ENCODE measurements around the gene IRX6.

Gene IRX6

DNA sequence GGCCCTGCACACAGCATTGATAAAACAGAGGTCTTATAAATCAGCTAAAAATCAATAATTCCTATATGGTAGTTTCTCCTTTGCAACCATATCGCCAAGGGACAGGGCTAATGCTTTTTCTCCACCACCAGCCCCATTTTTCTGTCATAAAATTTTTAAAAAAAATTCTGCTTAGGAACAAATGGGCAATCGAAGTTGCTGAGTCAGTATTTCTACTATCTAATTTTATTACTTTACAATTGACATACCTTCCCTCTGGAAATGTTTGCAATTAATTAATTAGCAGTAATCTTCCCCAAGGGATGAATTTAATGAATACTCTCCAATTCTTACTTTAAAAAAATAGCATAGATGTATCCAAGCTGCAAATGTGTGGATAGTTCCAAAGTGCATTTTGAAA is 1.7 kb upstream of the IRX6 start:
- TF ChIP-seq CTCF (IDR thresholded peaks at IDR 0.05) = no peak
- no peak overlapping the region for H3K4me3 ChIP-seq (ENCODE audit: low read depth in 1 of 2, low read length in 1 of 2)
- no peaks in the 10 kb centered on the region for H3K4me1 ChIP-seq (ENCODE audit: control insufficient read depth in 1 of 2, insufficient read depth in 1 of 2, low read depth in 1 of 2, low read length in 1 of 2)
- no peaks in the 10 kb centered on the region for H3K36me3 ChIP-seq
- H3K27ac ChIP-seq = no peak overlapping the region
- peaks cover 99% of the 10 kb centered on the region for H3K27me3 ChIP-seq
- H3K9me3 ChIP-seq = no peaks in the 10 kb centered on the region

DNA sequence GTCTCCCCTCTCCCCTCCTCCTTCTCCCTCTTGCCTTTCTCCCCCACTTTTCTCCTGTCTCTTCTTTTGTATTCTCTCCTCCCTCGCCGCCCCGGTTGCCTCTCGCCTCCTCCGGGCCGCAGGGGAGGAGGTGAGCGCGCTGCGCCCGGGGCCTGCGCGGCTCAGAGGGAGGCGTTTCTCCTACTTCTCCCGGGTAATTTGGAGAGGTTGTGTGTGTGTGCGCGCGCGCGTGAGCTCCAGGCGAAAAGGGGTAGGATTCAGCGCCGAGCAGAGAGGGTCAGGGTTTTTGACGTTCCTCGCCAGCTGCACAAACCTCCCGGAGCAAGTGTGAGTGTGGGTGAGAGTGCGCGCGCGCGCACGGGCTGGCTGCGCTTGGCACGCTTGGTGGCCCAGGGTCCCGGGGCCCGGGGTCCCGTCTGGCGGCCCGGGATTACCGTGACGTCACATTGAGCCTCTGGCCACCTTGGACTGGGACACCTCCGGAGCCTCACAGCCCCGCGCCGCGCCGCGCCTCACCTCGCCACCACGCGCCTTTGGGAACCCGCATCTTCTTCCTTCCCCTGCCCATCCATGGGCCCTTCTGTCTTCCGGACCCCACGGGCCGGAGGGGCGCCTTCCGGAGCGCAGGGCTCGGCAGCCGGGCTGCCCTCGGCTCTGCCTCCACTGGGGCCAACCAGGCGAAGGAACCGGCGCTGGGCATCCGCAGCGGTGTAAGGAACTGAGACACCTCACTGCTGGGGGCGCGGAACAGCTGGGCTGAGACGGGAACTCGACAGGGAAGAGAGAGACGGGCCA is 479 bp downstream of the IRX6 start:
- H3K36me3 ChIP-seq = no peaks in the 10 kb centered on the region
- H3K27me3 ChIP-seq = peaks cover 99% of the 10 kb centered on the region
- TF ChIP-seq CTCF (IDR thresholded peaks at IDR 0.05) = no peak
- no peak overlapping the region for H3K27ac ChIP-seq
- no peak overlapping the region for H3K4me3 ChIP-seq (ENCODE audit: low read depth in 1 of 2, low read length in 1 of 2)
- peaks cover 6 to 10% of the 10 kb centered on the region in 2 experiments for H3K4me1 ChIP-seq (ENCODE audit: control insufficient read depth in 1 of 2, insufficient read depth in 1 of 2, low read depth in 1 of 2, low read length in 1 of 2)
- no peaks in the 10 kb centered on the region for H3K9me3 ChIP-seq

DNA sequence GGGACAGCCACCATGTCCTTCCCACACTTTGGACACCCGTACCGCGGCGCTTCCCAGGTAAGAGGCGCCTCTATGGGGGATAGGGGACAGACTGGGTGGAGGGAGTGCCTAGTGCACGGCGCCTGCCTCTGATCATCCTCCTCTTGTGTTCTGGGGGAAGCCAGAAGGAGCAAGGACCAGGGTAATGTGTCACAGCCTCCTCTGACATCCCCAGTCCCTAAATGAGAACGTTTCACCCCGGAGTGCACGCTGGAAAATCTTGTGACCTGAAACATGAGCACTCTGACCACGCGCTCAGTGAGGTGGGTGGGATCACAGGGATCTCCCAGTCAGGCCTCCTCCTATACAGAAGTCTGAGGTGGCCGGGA is 1.1 kb downstream of the IRX6 start:
- TF ChIP-seq CTCF (IDR thresholded peaks at IDR 0.05) = no peak
- no peak overlapping the region for H3K27ac ChIP-seq
- no peaks in the 10 kb centered on the region for H3K9me3 ChIP-seq
- H3K36me3 ChIP-seq = no peaks in the 10 kb centered on the region
- peaks cover 11 to 15% of the 10 kb centered on the region in 2 experiments for H3K4me1 ChIP-seq (ENCODE audit: control insufficient read depth in 1 of 2, insufficient read depth in 1 of 2, low read depth in 1 of 2, low read length in 1 of 2)
- H3K27me3 ChIP-seq = peaks cover 100% of the 10 kb centered on the region
- H3K4me3 ChIP-seq (ENCODE audit: low read depth in 1 of 2, low read length in 1 of 2) = no peak overlapping the region

- TF ChIP-seq CTCF (IDR thresholded peaks at IDR 0.05) = no peak
- H3K27ac ChIP-seq = no peak overlapping the region
- H3K4me3 ChIP-seq (ENCODE audit: low read depth in 1 of 2, low read length in 1 of 2) = no peak overlapping the region
- peaks cover 100% of the 10 kb centered on the region for H3K27me3 ChIP-seq
- peaks cover 16 to 20% of the 10 kb centered on the region in 2 experiments for H3K4me1 ChIP-seq (ENCODE audit: control insufficient read depth in 1 of 2, insufficient read depth in 1 of 2, low read depth in 1 of 2, low read length in 1 of 2)
- H3K9me3 ChIP-seq = no peaks in the 10 kb centered on the region
- H3K36me3 ChIP-seq = no peaks in the 10 kb centered on the region
Observed at GRCh38 chr16:55325458-55326109, 1.6 kb downstream of the IRX6 start.

GRCh38 chr16:55326261-55327092 is 2.5 kb downstream of the IRX6 start:
- Histone ChIP-seq H3K27me3 (peaks cover 100% of the 10 kb centered on the region), H3K36me3 (no peaks in the 10 kb centered on the region)

More at GRCh38 chr16:55326261-55327092, 2.5 kb downstream of the IRX6 start:
- no peak overlapping the region for H3K27ac ChIP-seq
- peaks cover 25 to 29% of the 10 kb centered on the region in 2 experiments for H3K4me1 ChIP-seq (ENCODE audit: control insufficient read depth in 1 of 2, insufficient read depth in 1 of 2, low read depth in 1 of 2, low read length in 1 of 2)
- H3K4me3 ChIP-seq (ENCODE audit: low read depth in 1 of 2, low read length in 1 of 2) = no peak overlapping the region
- no peak for TF ChIP-seq CTCF (IDR thresholded peaks at IDR 0.05)
- no peaks in the 10 kb centered on the region for H3K9me3 ChIP-seq

Data from neutrophil (primary cell).